Suprapubic skin (tissue), 3 donors: ENCODE results near the gene COL4A4.

ENCODE experiments used
- CTCF ChIP-seq, 2 donors: fragments of 200-600 bp in 1 of 2; fragments of 450-650 bp in 1 of 2; sonication (generic) in 1 of 2; IDR thresholded peaks; one replicate each; pipeline ENCODE4 v1.5.1; 2016 to 2019; ENCODE audit warnings: antibody characterized with exemption in 2 of 2, mild to moderate bottlenecking in 1 of 2, moderate library complexity in 1 of 2
- EP300 ChIP-seq: sonication (generic); formaldehyde crosslinking; IDR thresholded peaks from one replicate; pipeline ENCODE4 v1.6.1; 2017; ENCODE audit warnings: antibody characterized with exemption
- POLR2A ChIP-seq, 2 donors: fragments of 450-650 bp; IDR thresholded peaks; one replicate each; pipeline ENCODE4 v1.6.1; 2017; ENCODE audit warnings: antibody characterized with exemption in 2 of 2, mild to moderate bottlenecking in 2 of 2, moderate library complexity in 2 of 2

GRCh38 chr2:227033471-227034148 lies 130.4 kb downstream of the COL4A4 start:
- TF ChIP-seq POLR2A (IDR thresholded peaks at IDR 0.05) (no peak), EP300 (no peak), CTCF (IDR thresholded peaks at IDR 0.05) (peak in 1 of 2 donors; percentile 38)
